Stimulated activated CD8-positive, alpha-beta memory T cell treated with anti-CD3 and anti-CD28 coated beads, Interleukin-2, amount 100 ng/mL, for 48 hours (primary cell): ENCODE data around the gene AP5B1.
A peak's percentile ranks its signal among the peaks of the same experiment; 100 is the strongest.
"Not testable (repeated sequence)": the region's sequence is repeated elsewhere in the genome, so short reads cannot be mapped to it uniquely, and the experiment has no call there.

Experiments
- DNase-seq, 2 donors: peaks; one replicate each; pipeline ENCODE4 v3.0.0-alpha.2; 2020; ENCODE audit warnings: low read depth in 2 of 2

Gene AP5B1

DNA sequence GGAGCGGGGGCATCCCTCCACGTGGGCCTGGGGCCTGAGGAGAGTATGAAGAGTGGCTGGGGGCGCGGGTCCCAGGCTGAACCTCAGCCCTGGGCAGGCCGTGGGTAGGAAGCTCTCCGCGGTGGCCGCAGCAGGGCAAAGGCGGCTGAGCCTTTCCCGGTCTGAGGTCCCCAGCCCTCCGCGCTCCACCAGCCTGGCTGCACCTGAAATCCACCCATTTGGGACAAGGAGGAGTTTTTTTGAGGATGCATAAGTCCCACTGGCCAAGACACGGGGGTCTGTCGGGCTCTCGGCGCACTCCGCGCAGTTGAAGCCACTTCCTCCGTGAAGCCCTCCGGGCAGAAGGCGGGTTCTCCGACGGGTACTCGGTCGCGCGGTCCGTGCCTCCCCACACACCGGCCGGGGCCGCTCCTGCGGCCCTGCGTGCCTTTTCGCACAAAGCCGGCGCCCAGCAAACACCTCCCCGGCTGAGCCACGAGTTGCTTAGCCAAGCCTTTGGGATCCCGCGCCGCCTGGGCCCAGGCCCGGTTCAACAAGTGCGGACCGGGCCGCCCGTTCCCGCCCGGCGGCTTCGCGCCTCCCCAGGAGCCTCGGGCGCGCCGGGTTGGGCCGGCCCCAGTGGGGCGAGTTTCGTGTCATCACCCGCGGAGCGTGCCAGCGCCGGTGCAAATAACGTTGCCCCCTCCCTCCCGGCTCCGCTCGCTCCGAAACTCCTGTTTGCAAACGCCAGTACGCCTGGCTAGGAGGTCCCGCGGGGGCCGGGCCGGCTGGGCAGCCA is 5.4 kb upstream of the AP5B1 start:
- no peak for DNase-seq

GRCh38 chr11:65785319-65786007 is 4.7 kb upstream of the AP5B1 start:
- DNase-seq, result no peak

DNA sequence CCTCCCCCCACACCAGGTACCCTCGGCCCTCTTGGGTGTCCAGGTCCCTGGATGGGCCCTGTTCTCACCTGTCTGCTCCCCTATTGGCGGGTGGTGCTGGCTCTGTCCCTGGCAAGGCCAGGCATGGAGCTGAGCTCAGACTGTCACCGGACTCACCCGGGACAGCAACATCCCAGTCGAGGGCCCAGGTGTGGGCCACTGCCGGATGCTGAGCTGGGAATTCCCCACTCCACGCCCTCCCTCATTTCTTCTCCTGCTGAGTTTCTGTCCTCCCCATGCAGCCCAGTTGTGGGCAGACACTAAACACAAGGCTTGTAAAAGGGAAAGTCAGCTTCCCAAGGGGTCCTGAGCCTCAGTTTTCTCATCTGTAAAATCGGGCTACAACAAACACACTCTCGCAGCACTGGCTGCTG is 2.0 kb upstream of the AP5B1 start:
- no peak for DNase-seq

- DNase-seq, result no peak
Measured at GRCh38 chr11:65781962-65782815, 1.4 kb upstream of the AP5B1 start.

DNA sequence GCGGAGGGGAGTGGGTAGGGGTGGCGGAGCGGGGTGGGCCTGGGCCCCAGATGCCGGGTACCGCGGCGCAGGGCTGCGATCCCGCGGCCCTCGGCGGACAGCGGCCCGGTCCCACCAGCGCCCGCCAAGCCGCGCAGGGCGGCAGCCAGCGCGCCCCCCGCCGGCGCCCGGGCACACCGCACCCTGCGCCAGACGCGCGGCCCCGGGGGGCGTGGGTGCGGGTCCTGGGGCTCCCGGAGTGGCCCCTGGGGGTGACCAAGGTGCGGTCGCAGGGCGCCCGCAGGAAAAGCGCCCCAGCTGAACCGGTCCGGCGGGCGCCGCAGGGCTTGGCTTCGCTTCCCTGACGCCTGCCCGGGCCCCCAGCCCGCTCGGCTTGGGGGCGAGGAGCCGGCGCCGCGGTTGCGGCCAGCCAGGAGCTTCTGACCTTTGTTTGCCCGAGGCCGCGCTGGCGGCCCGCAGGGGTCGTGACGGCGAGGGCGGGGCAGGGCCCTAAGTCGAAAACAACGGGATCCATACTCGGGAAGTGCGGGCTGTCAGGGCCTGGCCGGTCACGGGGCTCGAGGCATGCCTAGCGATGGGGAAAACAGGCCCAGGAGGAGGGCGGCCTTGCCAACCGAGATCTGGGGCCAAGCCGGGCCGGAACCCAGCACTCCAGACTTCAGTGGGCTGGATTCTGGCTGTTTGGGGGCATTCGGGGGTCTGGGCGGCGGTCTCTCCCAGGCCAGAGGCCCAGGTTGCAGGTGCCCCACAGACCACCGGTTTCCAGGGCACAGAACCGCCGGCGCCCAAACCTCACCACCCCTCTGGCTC is 581 bp upstream of the AP5B1 start:
- no peak for DNase-seq

GRCh38 chr11:65779919-65780769 is 632 bp downstream of the AP5B1 start:
- peak; percentile 80 to 84 for DNase-seq

- no peak for DNase-seq
Measured at GRCh38 chr11:65779669-65779918, 1.2 kb downstream of the AP5B1 start.

GRCh38 chr11:65778901-65779668 is 1.7 kb downstream of the AP5B1 start:
- DNase-seq, result no peak

DNA sequence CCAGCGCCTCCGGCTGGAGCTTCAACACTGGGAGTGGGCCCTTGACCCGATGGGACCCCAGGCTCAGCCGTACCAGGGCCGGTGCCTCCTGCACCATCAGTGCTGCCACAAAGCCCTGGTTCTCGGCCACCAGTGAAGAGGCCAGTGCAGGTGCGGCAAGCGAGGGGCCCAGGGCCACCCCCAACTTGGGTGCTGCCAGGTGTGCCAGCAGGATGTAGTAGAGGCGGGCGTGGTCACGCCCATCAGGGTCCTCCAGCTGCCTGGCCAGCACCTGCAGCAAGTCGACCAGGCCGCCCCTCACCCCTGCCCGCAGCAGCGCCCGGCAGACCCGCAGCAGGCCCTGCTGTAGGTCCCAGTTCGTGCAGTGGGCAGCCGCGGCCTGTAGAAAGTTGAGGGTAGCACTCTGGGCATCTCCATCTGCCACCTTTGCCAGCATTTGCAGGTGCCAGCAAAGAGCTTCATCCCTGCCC is 2.3 kb downstream of the AP5B1 start:
- DNase-seq, result no peak

- no peak for DNase-seq
Measured at GRCh38 chr11:65777821-65778361, 2.9 kb downstream of the AP5B1 start.

DNA sequence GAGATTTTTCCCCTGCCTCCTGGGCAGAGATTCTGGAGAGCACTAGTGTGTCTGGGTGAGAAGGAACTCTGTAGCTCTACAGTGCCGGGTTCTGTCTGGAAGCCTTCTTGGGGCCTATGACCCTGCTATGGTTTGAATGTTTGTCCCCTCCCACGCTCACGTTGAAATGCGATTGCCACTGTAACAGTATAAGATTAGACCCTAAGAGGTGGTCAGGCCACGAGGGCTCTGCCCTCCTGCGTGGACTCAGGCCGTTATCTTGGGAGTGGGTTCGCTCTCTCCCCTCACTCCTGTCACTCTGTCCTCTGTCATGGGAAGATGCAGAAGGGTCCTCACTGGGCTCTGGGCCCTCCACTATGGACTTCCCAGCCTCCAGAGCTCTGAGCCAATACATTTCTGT is 3.5 kb downstream of the AP5B1 start:
- no peak for DNase-seq

DNA sequence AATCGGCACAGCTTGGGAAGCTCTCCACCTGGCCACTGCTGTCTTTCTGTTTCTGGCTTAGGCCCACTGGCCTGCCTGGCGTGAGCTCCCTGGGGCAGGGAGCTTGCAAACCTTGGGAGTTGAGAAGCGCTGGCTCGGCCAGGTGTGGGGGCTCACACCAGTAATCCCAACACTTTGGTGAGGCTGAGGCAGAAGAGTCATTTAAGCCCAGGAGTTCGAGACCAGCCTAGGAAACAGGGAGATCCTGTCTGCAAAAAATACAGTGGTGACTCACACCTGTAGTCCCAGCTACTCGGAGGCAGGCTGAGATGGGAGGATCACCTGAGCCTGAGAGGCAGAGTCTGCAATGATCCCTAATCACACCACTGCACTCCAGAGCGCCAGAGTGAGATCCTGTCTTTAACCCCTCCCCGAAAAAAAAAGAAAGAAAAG is 4.0 kb downstream of the AP5B1 start:
- DNase-seq, result no peak

DNA sequence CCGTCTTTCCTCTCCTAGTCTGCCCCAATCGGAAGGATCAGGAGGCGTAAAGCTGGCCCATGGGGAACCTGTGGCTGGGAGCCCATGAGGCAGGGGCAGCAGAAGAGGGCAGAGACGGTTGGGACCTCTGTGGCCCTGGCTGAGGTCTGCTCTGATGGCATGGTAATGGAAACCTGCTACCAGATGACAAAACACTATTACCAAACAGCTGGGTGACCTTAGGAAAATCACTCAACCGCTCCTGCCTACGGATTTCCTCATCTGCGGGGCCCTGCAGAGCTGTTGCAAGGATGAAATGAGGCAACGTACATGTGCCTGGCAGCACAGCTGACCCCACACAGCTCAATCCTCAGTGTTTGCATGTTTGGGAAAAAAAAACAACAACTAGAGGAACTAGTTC is 4.6 kb downstream of the AP5B1 start:
- DNase-seq, result no peak

- DNase-seq, result no peak
Measured at GRCh38 chr11:65774525-65775306, 6.1 kb downstream of the AP5B1 start.

- no peak for DNase-seq
Measured at GRCh38 chr11:65773784-65774411, 6.9 kb downstream of the AP5B1 start.

GRCh38 chr11:65771589-65772112 is 9.1 kb downstream of the AP5B1 start:
- DNase-seq, result no peak

GRCh38 chr11:65770951-65771567 is 9.7 kb downstream of the AP5B1 start:
- DNase-seq, result no peak

DNA sequence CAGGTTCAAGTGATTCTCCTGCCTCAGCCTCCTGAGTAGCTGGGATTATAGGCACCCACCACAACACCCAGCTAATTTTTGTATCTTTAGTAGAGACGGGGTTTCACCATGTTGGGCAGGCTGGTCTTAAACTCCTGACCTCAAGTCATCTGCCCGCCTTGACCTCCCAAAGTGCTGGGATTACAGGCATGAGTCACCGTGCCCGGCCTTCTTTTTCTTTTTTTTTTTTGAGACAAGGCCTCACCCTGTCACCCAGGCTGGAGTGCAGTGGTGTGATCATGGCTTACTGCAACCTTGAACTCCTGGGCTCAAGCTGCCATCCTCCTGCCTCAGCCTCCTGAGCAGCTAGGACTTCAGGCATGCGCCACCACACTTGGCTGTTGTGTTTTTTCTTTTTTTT is 13.0 kb downstream of the AP5B1 start:
- DNase-seq, result not testable (repeated sequence)
